Keratinocyte (primary cell): ENCODE results near the gene CYP2R1.

Experiments
- CTCF ChIP-seq, 3 experiments: IDR thresholded peaks in 1 of 3; conservative IDR thresholded peaks in 1 of 3; optimal IDR thresholded peaks in 1 of 3; 2 replicates in 2 of 3; 3 replicates in 1 of 3; pipeline versions ENCODE3 to v1.5.1; 2011; ENCODE audit warnings: low read length in 3 of 3, mild to moderate bottlenecking in 3 of 3, moderate library complexity in 2 of 3, control low read depth in 1 of 3, inconsistent platforms in 1 of 3; ENCODE audit not compliant: insufficient read depth in 2 of 3; ENCODE audit errors: extremely low read depth in 1 of 3
- EZH2 ChIP-seq: IDR thresholded peaks from one replicate; pipeline ENCODE4 v1.6.1; 2012; ENCODE audit warnings: inconsistent platforms, mild to moderate bottlenecking, low read length, moderate library complexity

GRCh38 chr11:14938936-14939335, 46.9 kb upstream of the CYP2R1 start:
- TF ChIP-seq CTCF (optimal IDR thresholded peaks at IDR 0.05 in 1 of 3, IDR thresholded peaks at IDR 0.05 in 1 of 3, conservative IDR thresholded peaks at IDR 0.05 in 1 of 3; ENCODE audit: extremely low read depth in 1 of 3, insufficient read depth in 2 of 3, low read length in 3 of 3) (no peak), EZH2 (no peak)
